ENCODE measurements around the gene PMPCA. TPM values are rescaled to one million over a fixed set of nuclear protein-coding genes. Genes with fewer than 3 reads are reported as not detected.

Gene PMPCA
- total and polyA plus RNA-seq, 2 of the 13 experiments (the other 11 are each of a cell fraction or from before 2014, with no cell fraction given): 70.2 to 88.4 TPM

- no peak for TF ChIP-seq ZNF773 (CRISPR knock-in tag; IDR thresholded peaks at IDR 0.05; ENCODE audit: borderline replicate concordance)
- TF ChIP-seq ZSCAN29 (CRISPR knock-in tag; conservative IDR thresholded peaks at IDR 0.05): no peak
Measured at GRCh38 chr9:136438548-136439480, 28.4 kb downstream of the PMPCA start (continued).

GRCh38 chr9:136439481-136440408 is 29.3 kb downstream of the PMPCA start, which contains the start of gene INPP5E:
TSS of gene INPP5E (minus strand) at chr9:136439845. CDS start at chr9:136439419, 426 bp downstream.
- H3K9me3 ChIP-seq (ENCODE audit: low read length): no peaks in the 10 kb centered on the region
- 60% methylated on average over 19 of the region's 90 CpGs for WGBS (ENCODE audit: low lambda C conversion rate)
- H3K4me1 ChIP-seq (ENCODE audit: insufficient read depth, low read length): peaks cover 46% of the 10 kb centered on the region
- FAIRE-seq: no peak
- POLR2A ChIA-PET: no interaction called here
- H4K20me1 ChIP-seq (ENCODE audit: insufficient read depth, low read length): peaks cover 7% of the 10 kb centered on the region; the same call in 1 of the 2 replicates
- no TSS peak for BruUV-seq (replicated peaks)
- peak within 1 kb of the TSS; percentile 84 for H3K4me2 ChIP-seq (ENCODE audit: low read depth, low read length)
- H3K4me3 ChIP-seq (replicated peaks in 1 of 3; ENCODE audit: insufficient read depth in 1 of 3, low read depth in 2 of 3, low read length in 3 of 3): peak within 1 kb of the TSS; percentile 89 to 92 (median 89)
- no peaks in the 10 kb centered on the region; a peak in 1 of 5 replicates for H3K27me3 ChIP-seq (ENCODE audit: control insufficient read depth in 1 of 2, insufficient read depth in 2 of 2, low read length in 2 of 2)
- CTCF ChIA-PET (ENCODE audit: low intra/inter-chr PET ratio, low total read pairs): no interaction called here
- in situ Hi-C loops (cut with HindIII; ENCODE audit: extremely low pct_ligation_motif_present, low pct_unique_long_range_greater_than_20kb) (loop anchor here (5.0 kb wide), 1 partner anchor 38 kb away; no protein-coding TSS in a partner anchor), intact Hi-C loops (cut with micrococcal nuclease; ENCODE audit: unreplicated experiment) (no loop called here)
- peak; percentile 16 for DNase-seq (ENCODE audit: low spot score)
- peaks cover 26% of the 10 kb centered on the region for H3K79me2 ChIP-seq (ENCODE audit: insufficient read depth, low read length)
- ATAC-seq: peak; percentile 74
- no peak within 1 kb of the TSS for H2AFZ ChIP-seq (ENCODE audit: low read length)
- peaks cover 9 to 33% of the 10 kb centered on the region in 2 experiments; a peak in 4 of 5 replicates for H3K36me3 ChIP-seq (replicated peaks in 1 of 2; ENCODE audit: control insufficient read depth in 1 of 2, insufficient read depth in 2 of 2, low read length in 2 of 2)
- peak within 1 kb of the TSS; percentile 85 for H3K9ac ChIP-seq (ENCODE audit: insufficient read depth, low read depth, low read length)
- peak within 1 kb of the TSS; percentile 59 for H3K27ac ChIP-seq (ENCODE audit: extremely low read length, insufficient read depth, low read length)
- TF ChIP-seq ZNF878 (CRISPR knock-in tag; IDR thresholded peaks at IDR 0.05) (no peak), ZMAT3 (CRISPR knock-in tag; conservative IDR thresholded peaks at IDR 0.05) (0 out of 2 replicates have a peak, but pooled peaks have one; percentile 40), MXI1 (IDR thresholded peaks at IDR 0.05; ENCODE audit: borderline replicate concordance, low read depth, low read length) (no peak; the same call in 2 of the 3 replicates), ERF (CRISPR knock-in tag; IDR thresholded peaks at IDR 0.05) (no peak), GPN1 (CRISPR knock-in tag; IDR thresholded peaks at IDR 0.05; ENCODE audit: borderline replicate concordance) (no peak), ZNF777 (CRISPR knock-in tag; IDR thresholded peaks at IDR 0.05) (peak; percentile 77), RBM22 (optimal IDR thresholded peaks at IDR 0.05; ENCODE audit: low read length) (no peak), SMAD3 (CRISPR knock-in tag; IDR thresholded peaks at IDR 0.05) (no peak), SATB2 (CRISPR knock-in tag; IDR thresholded peaks at IDR 0.05) (no peak), SP2 (CRISPR knock-in tag; IDR thresholded peaks at IDR 0.05) (peak; percentile 32; the same call in 1 of the 2 replicates)
- TF ChIP-seq, protein P1, sequence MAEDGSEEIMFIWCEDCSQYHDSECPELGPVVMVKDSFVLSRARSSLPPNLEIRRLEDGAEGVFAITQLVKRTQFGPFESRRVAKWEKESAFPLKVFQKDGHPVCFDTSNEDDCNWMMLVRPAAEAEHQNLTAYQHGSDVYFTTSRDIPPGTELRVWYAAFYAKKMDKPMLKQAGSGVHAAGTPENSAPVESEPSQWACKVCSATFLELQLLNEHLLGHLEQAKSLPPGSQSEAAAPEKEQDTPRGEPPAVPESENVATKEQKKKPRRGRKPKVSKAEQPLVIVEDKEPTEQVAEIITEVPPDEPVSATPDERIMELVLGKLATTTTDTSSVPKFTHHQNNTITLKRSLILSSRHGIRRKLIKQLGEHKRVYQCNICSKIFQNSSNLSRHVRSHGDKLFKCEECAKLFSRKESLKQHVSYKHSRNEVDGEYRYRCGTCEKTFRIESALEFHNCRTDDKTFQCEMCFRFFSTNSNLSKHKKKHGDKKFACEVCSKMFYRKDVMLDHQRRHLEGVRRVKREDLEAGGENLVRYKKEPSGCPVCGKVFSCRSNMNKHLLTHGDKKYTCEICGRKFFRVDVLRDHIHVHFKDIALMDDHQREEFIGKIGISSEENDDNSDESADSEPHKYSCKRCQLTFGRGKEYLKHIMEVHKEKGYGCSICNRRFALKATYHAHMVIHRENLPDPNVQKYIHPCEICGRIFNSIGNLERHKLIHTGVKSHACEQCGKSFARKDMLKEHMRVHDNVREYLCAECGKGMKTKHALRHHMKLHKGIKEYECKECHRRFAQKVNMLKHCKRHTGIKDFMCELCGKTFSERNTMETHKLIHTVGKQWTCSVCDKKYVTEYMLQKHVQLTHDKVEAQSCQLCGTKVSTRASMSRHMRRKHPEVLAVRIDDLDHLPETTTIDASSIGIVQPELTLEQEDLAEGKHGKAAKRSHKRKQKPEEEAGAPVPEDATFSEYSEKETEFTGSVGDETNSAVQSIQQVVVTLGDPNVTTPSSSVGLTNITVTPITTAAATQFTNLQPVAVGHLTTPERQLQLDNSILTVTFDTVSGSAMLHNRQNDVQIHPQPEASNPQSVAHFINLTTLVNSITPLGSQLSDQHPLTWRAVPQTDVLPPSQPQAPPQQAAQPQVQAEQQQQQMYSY (CRISPR knock-in tag; IDR thresholded peaks at IDR 0.05): 0 out of 2 replicates have a peak, but pooled peaks have one; percentile 45

All from HepG2 (cell line).